Measurements from ENCODE around the gene SNX32.

DNA sequence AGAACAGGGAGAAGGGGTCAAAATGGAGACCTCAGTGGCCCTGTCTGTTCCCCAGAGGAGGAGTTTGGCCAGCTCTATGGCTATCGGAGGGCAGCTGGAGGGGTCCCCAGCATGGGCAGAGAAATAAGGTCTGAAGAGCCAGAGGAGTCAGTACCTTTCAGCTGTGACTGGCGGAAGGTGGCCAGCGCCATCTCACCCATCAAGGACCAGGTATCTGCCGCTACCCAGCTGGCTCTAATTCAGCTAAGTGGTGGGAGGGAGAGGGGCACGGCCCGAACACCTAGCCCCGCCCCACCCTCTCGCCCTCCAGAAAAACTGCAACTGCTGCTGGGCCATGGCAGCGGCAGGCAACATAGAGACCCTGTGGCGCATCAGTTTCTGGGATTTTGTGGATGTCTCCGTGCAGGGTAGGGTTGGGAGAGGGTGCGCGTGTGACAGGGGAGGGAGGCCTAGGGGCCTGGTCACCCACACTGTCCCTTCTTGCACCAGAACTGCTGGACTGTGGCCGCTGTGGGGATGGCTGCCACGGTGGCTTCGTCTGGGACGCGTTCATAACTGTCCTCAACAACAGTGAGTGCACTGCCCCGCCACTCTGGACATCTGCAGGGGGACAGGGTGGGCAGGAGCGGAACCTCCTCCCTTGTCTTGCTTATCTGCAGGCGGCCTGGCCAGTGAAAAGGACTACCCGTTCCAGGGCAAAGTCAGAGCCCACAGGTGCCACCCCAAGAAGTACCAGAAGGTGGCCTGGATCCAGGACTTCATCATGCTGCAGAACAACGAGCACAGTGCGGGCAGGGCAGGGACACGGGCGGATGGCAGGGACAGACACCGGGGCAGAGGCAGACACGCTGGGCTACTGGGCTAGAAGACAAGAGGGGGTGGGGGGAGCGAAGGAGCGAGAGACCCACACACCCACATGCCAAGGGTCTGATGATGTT is 48.6 kb downstream of the SNX32 start:
- no peak for TF ChIP-seq EZH2 (IDR thresholded peaks at IDR 0.05; ENCODE audit: borderline replicate concordance, low read depth, low read length)
- TF ChIP-seq ATF1 (CRISPR knock-in tag; IDR thresholded peaks at IDR 0.05), result no peak
- TF ChIP-seq ATF1 (tag; IDR thresholded peaks at IDR 0.05), result no peak
- no peak for TF ChIP-seq MYC (IDR thresholded peaks at IDR 0.05; ENCODE audit: low read depth, low read length)
- no peak for TF ChIP-seq MYC (CRISPR knock-in tag; IDR thresholded peaks at IDR 0.05; ENCODE audit: borderline replicate concordance, low read depth)
- TF ChIP-seq NBN (IDR thresholded peaks at IDR 0.05; ENCODE audit: low read depth), result no peak
- no peak for TF ChIP-seq ZNF785 (CRISPR knock-in tag; IDR thresholded peaks at IDR 0.05)
- TF ChIP-seq KDM5B (IDR thresholded peaks at IDR 0.05; ENCODE audit: insufficient replicate concordance, low read depth, low read length), result no peak
- TF ChIP-seq ARID2 (IDR thresholded peaks at IDR 0.05), result no peak
- no peak for TF ChIP-seq EP300 (IDR thresholded peaks at IDR 0.05; ENCODE audit: low read length)
- TF ChIP-seq STAT5B (CRISPR knock-in tag; IDR thresholded peaks at IDR 0.05), result no peak
- no peak for TF ChIP-seq BACH1 (tag; IDR thresholded peaks at IDR 0.05)
- TF ChIP-seq GATA2 (CRISPR knock-in tag; IDR thresholded peaks at IDR 0.05), result no peak
